ENCODE measurements around the gene BPIFB1.

The BPIFB1 gene

GRCh38 chr20:33336375-33336774 lies 53.4 kb downstream of the BPIFB1 start:
- no peak overlapping the region for H3K4me2 ChIP-seq (ENCODE audit: low read length)
- no CpG with 5 or more reads among the region's 3 CpGs for WGBS (ENCODE audit: extremely low coverage, insufficient coverage, insufficient read length)
- H3K79me1 ChIP-seq (ENCODE audit: low read length): no peaks in the 10 kb centered on the region
- H4K91ac ChIP-seq (ENCODE audit: low read depth, low read length): no peak overlapping the region
- no peak for DNase-seq
- H3K4me3 ChIP-seq (ENCODE audit: low read depth, low read length): no peak overlapping the region
- no peak overlapping the region for H4K12ac ChIP-seq (ENCODE audit: low read depth, low read length)
- H2BK120ac ChIP-seq (ENCODE audit: insufficient read depth, low read length, poor library complexity): no peak overlapping the region
- H3K4me1 ChIP-seq (ENCODE audit: control insufficient read depth in 1 of 2, insufficient read depth in 2 of 2, low read length in 2 of 2): no peaks in the 10 kb centered on the region
- H4K8ac ChIP-seq (ENCODE audit: low read depth, low read length): no peak overlapping the region
- no peak overlapping the region for H2AK5ac ChIP-seq (ENCODE audit: low read length)
- H3K4ac ChIP-seq (ENCODE audit: low read depth, low read length): no peak overlapping the region
- H2BK12ac ChIP-seq (ENCODE audit: low read length): no peak overlapping the region
- H3K9me3 ChIP-seq (ENCODE audit: insufficient read depth, low read depth, low read length): no peaks in the 10 kb centered on the region
- H2BK5ac ChIP-seq (ENCODE audit: low read depth, low read length, poor library complexity): no peak overlapping the region
- no peak overlapping the region for H3K9ac ChIP-seq (ENCODE audit: low read length)
- no peak overlapping the region for H3K23ac ChIP-seq (ENCODE audit: low read length)
- no peak overlapping the region for H3K18ac ChIP-seq (ENCODE audit: low read length)
- H3K79me2 ChIP-seq (ENCODE audit: control insufficient read depth, insufficient read depth, low read length, poor library complexity): no peaks in the 10 kb centered on the region
- H3K36me3 ChIP-seq (ENCODE audit: control insufficient read depth in 1 of 2, insufficient read depth in 2 of 2, low read length in 2 of 2): no peaks in the 10 kb centered on the region
- no peak overlapping the region for H2AFZ ChIP-seq (ENCODE audit: insufficient read depth, low read length, poor library complexity)
- no peak overlapping the region for H3K14ac ChIP-seq (ENCODE audit: low read length)
- H3K27ac ChIP-seq (ENCODE audit: low read depth, low read length): no peak overlapping the region
- no peaks in the 10 kb centered on the region for H3K27me3 ChIP-seq (ENCODE audit: insufficient read depth, low read length)

- Histone ChIP-seq H3K23ac (ENCODE audit: low read length) (no peak overlapping the region), H3K79me1 (ENCODE audit: low read length) (no peaks in the 10 kb centered on the region), H3K27me3 (ENCODE audit: insufficient read depth, low read length) (no peaks in the 10 kb centered on the region), H3K4me2 (ENCODE audit: low read length) (no peak overlapping the region), H3K79me2 (ENCODE audit: control insufficient read depth, insufficient read depth, low read length, poor library complexity) (no peaks in the 10 kb centered on the region), H2BK5ac (ENCODE audit: low read depth, low read length, poor library complexity) (no peak overlapping the region), H3K27ac (ENCODE audit: low read depth, low read length) (no peak overlapping the region), H3K36me3 (ENCODE audit: control insufficient read depth in 1 of 2, insufficient read depth in 2 of 2, low read length in 2 of 2) (no peaks in the 10 kb centered on the region), H3K18ac (ENCODE audit: low read length) (no peak overlapping the region), H3K4me3 (ENCODE audit: low read depth, low read length) (no peak overlapping the region), H4K8ac (ENCODE audit: low read depth, low read length) (no peak overlapping the region), H2AFZ (ENCODE audit: insufficient read depth, low read length, poor library complexity) (no peak overlapping the region), H4K12ac (ENCODE audit: low read depth, low read length) (no peak overlapping the region), H3K9me3 (ENCODE audit: insufficient read depth, low read depth, low read length) (no peaks in the 10 kb centered on the region), H4K91ac (ENCODE audit: low read depth, low read length) (no peak overlapping the region), H2BK120ac (ENCODE audit: insufficient read depth, low read length, poor library complexity) (no peak overlapping the region), H3K9ac (ENCODE audit: low read length) (no peak overlapping the region), H3K4ac (ENCODE audit: low read depth, low read length) (no peak overlapping the region), H3K14ac (ENCODE audit: low read length) (no peak overlapping the region), H2AK5ac (ENCODE audit: low read length) (no peak overlapping the region), H2BK12ac (ENCODE audit: low read length) (no peak overlapping the region), H3K4me1 (ENCODE audit: control insufficient read depth in 1 of 2, insufficient read depth in 2 of 2, low read length in 2 of 2) (no peaks in the 10 kb centered on the region)
- peak; percentile 13 to 38 for DNase-seq
- WGBS (ENCODE audit: extremely low coverage, insufficient coverage, insufficient read length): 100% methylated on average over 1 of the region's 8 CpGs
Measured at GRCh38 chr20:33337119-33337518, 54.1 kb downstream of the BPIFB1 start.

- H3K36me3 ChIP-seq (ENCODE audit: control insufficient read depth in 1 of 2, insufficient read depth in 2 of 2, low read length in 2 of 2): no peaks in the 10 kb centered on the region
- no peak overlapping the region for H3K4ac ChIP-seq (ENCODE audit: low read depth, low read length)
- H2AFZ ChIP-seq (ENCODE audit: insufficient read depth, low read length, poor library complexity): no peak overlapping the region
- no peak overlapping the region for H2AK5ac ChIP-seq (ENCODE audit: low read length)
- H3K4me3 ChIP-seq (ENCODE audit: low read depth, low read length): no peak overlapping the region
- H2BK12ac ChIP-seq (ENCODE audit: low read length): no peak overlapping the region
- H3K14ac ChIP-seq (ENCODE audit: low read length): no peak overlapping the region
- no peak overlapping the region for H2BK5ac ChIP-seq (ENCODE audit: low read depth, low read length, poor library complexity)
- no peak overlapping the region for H3K9ac ChIP-seq (ENCODE audit: low read length)
- H3K4me1 ChIP-seq (ENCODE audit: control insufficient read depth in 1 of 2, insufficient read depth in 2 of 2, low read length in 2 of 2): no peaks in the 10 kb centered on the region
- no peak overlapping the region for H2BK120ac ChIP-seq (ENCODE audit: insufficient read depth, low read length, poor library complexity)
- H3K79me1 ChIP-seq (ENCODE audit: low read length): no peaks in the 10 kb centered on the region
- H3K27ac ChIP-seq (ENCODE audit: low read depth, low read length): no peak overlapping the region
- H3K18ac ChIP-seq (ENCODE audit: low read length): no peak overlapping the region
- H3K4me2 ChIP-seq (ENCODE audit: low read length): no peak overlapping the region
- no peak overlapping the region for H3K23ac ChIP-seq (ENCODE audit: low read length)
- 100% methylated on average over 1 of the region's 6 CpGs for WGBS (ENCODE audit: extremely low coverage, insufficient coverage, insufficient read length)
- H3K9me3 ChIP-seq (ENCODE audit: insufficient read depth, low read depth, low read length): no peaks in the 10 kb centered on the region
- DNase-seq: no peak
- no peaks in the 10 kb centered on the region for H3K79me2 ChIP-seq (ENCODE audit: control insufficient read depth, insufficient read depth, low read length, poor library complexity)
- H4K91ac ChIP-seq (ENCODE audit: low read depth, low read length): no peak overlapping the region
- no peak overlapping the region for H4K12ac ChIP-seq (ENCODE audit: low read depth, low read length)
- no peaks in the 10 kb centered on the region for H3K27me3 ChIP-seq (ENCODE audit: insufficient read depth, low read length)
- H4K8ac ChIP-seq (ENCODE audit: low read depth, low read length): no peak overlapping the region
Measured at GRCh38 chr20:33337531-33338165, 54.6 kb downstream of the BPIFB1 start.

GRCh38 chr20:33338467-33339258 lies 55.6 kb downstream of the BPIFB1 start:
- no peak overlapping the region for H3K4me2 ChIP-seq (ENCODE audit: low read length)
- H2BK12ac ChIP-seq (ENCODE audit: low read length): no peak overlapping the region
- H3K27ac ChIP-seq (ENCODE audit: low read depth, low read length): no peak overlapping the region
- no CpG with 5 or more reads among the region's 5 CpGs for WGBS (ENCODE audit: extremely low coverage, insufficient coverage, insufficient read length)
- no peak overlapping the region for H3K9ac ChIP-seq (ENCODE audit: low read length)
- H4K12ac ChIP-seq (ENCODE audit: low read depth, low read length): no peak overlapping the region
- DNase-seq: no peak
- H3K4me3 ChIP-seq (ENCODE audit: low read depth, low read length): no peak overlapping the region
- no peak overlapping the region for H2AK5ac ChIP-seq (ENCODE audit: low read length)
- H3K9me3 ChIP-seq (ENCODE audit: insufficient read depth, low read depth, low read length): no peaks in the 10 kb centered on the region
- no peak overlapping the region for H4K8ac ChIP-seq (ENCODE audit: low read depth, low read length)
- H3K79me1 ChIP-seq (ENCODE audit: low read length): no peaks in the 10 kb centered on the region
- H3K79me2 ChIP-seq (ENCODE audit: control insufficient read depth, insufficient read depth, low read length, poor library complexity): no peaks in the 10 kb centered on the region
- no peak overlapping the region for H3K23ac ChIP-seq (ENCODE audit: low read length)
- H3K14ac ChIP-seq (ENCODE audit: low read length): no peak overlapping the region
- H2BK5ac ChIP-seq (ENCODE audit: low read depth, low read length, poor library complexity): no peak overlapping the region
- H3K18ac ChIP-seq (ENCODE audit: low read length): no peak overlapping the region
- no peak overlapping the region for H4K91ac ChIP-seq (ENCODE audit: low read depth, low read length)
- H2AFZ ChIP-seq (ENCODE audit: insufficient read depth, low read length, poor library complexity): no peak overlapping the region
- no peaks in the 10 kb centered on the region for H3K4me1 ChIP-seq (ENCODE audit: control insufficient read depth in 1 of 2, insufficient read depth in 2 of 2, low read length in 2 of 2)
- no peaks in the 10 kb centered on the region for H3K36me3 ChIP-seq (ENCODE audit: control insufficient read depth in 1 of 2, insufficient read depth in 2 of 2, low read length in 2 of 2)
- no peak overlapping the region for H3K4ac ChIP-seq (ENCODE audit: low read depth, low read length)
- no peaks in the 10 kb centered on the region for H3K27me3 ChIP-seq (ENCODE audit: insufficient read depth, low read length)
- no peak overlapping the region for H2BK120ac ChIP-seq (ENCODE audit: insufficient read depth, low read length, poor library complexity)

Data from trophoblast cell (in vitro differentiated cells and primary cell).